Measurements from ENCODE around the gene TMED9.
A peak's percentile ranks its signal among the peaks of the same experiment; 100 is the strongest.

The TMED9 gene

GRCh38 chr5:177588413-177588909 lies 3.5 kb upstream of the TMED9 start:
- DNase-seq: no peak

DNA sequence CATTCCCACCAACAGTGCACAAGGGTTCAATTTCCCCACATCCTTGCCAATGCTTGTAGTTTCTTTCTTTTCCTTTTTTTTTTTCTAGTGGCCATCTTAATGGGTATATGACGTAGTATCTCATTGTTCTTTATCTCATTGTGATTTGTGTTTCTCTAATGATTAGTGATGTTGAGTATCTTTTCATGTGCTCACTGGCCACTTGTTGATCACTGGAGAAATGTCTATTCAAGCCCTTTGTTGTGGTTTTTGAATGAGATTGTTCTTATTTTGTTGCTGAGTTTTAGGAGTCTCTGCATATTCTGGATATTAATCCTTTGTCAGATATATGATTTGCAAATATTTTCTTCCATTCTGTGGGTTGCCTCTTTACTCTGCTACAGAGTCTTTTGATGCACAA lies 1.6 kb upstream of the TMED9 start:
- DNase-seq: no peak

- DNase-seq: no peak
Observed at GRCh38 chr5:177591690-177592009, 353 bp upstream of the TMED9 start.

DNA sequence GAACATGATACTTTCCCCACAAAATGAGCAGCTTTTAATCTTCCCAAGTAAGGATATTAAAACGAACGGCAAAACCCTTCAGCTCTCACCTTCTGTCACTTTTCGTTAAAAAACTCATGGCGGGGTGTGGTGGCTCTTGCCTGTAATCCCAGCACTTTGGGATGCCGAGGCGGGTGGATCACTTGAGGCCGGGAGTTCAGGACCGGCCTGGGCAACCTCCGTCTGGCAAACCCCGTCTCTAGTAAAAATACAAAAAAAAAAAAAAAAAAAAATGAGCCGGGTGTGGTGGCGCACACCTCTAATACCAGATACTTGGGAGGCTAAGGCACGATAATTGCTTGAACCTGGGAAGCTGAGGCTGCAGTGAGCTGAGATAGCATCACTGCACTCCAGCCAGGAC lies 902 bp downstream of the TMED9 start:
- DNase-seq: no peak

- no peak for DNase-seq
Observed at GRCh38 chr5:177593511-177593910, 1.5 kb downstream of the TMED9 start.

- no peak for DNase-seq
Observed at GRCh38 chr5:177594071-177594470, 2.1 kb downstream of the TMED9 start.

GRCh38 chr5:177595026-177595585 lies 3.1 kb downstream of the TMED9 start:
- no peak for DNase-seq

DNA sequence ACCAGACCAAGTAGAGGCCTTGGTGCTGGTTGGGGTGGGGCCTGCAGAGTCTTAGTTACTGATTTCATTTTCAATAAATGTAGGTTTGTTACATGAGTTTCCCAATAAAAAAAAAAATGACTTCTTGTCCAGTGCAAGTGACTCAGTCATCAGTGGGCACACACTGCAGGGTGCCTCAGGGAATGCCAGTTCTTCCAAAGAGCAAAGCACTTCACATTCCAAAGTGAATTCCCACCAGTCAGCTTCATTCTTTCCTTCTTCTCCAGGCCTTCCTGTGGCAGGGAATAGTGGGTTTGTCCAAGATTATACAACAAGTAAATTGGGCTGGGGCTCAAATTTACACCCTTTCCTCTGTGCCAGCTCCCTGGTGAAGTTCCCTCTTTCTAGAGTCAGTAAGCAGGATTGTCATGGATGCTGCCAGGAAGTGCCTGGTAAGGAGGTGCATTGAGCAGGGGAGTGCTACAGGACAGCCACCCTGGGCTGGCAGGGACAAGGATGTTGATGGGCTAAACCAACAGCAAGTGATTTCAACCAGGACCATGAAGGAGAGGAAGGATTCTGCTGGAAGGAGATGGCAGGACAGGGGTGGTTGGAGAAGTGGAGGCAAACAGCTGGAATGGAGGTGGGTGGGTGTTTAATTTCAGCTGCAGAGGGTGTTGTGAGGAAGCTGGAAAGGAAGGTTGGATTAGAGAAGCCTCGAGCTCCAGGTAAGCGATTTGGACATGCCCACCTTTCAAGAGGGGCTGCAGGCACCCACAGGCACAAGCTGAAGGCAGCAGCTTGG lies 4.2 kb downstream of the TMED9 start:
- no peak for DNase-seq

GRCh38 chr5:177596775-177597238 lies 4.8 kb downstream of the TMED9 start:
- no peak for DNase-seq

- DNase-seq: no peak
Observed at GRCh38 chr5:177598477-177598876, 6.5 kb downstream of the TMED9 start.

GRCh38 chr5:177599731-177600507 lies 7.9 kb downstream of the TMED9 start, which contains the start of gene B4GALT7:
B4GALT7 (plus strand) TSS chr5:177600132; CDS start chr5:177600211, 79 bp downstream.
- DNase-seq: peak; percentile 41 to 65

GRCh38 chr5:177600508-177601018 lies 8.6 kb downstream of the TMED9 start:
- DNase-seq: no peak

DNA sequence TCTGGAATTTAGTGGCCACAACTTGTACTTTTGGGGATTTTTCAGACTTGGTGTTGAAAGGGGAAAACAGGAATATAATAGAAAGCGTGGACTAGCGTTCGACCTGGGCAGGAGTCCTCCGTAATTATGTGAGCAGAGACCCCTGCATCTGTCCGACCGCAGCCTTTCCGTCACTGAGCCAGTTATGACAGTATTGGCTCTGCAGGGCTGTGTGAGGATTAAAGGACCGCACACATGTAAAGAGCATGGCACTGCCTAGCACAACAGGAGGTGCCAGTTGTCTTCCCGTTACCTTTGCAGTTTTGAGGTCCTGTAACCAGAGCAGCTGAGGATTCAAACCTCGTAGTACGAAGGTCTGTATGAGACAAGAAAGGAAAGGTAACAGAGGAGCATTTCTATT lies 9.1 kb downstream of the TMED9 start:
- DNase-seq: no peak

DNA sequence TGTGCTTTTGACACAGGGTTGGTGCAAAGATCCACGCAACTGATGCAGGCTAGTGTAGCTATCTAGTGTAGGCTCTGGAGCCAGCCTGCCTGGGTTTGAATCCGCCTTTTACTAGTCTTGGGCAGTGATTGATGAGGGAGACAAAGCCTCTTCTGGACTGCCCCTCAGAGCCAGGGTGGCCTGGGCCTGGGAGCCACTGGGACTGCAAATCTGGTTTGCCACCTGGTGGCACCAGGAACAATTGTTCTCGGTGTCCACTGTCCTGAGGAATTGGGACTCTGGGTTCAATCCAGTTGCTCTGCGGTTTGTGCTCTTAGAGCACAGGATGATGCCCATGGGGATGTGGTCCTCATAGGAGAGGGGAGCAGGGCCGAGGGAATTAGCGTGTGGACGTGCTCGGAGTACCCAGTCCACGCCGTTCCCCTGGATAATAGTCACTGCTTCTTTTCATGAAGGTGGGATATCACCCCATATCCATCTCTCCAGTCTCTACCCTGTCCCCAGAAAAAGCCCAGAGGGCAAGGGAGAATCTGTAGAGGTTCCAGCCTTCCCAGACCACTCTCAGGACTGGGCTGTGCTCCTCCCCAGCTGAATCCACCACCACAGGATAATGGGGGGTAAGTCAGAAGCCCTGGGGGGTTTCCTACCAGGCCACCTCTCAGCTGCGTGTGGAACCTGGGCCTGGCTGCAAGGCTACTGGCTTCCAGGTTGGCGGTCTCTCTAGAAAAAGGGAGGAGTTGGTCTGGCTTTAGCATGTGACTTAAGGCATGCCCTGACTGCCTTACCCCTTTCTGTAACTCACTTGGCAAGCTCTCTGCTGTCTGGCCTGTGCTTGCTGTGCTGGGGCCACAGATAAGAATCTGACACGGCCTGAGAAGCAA lies 9.8 kb downstream of the TMED9 start:
- no peak for DNase-seq

GRCh38 chr5:177602458-177602830 lies 10.4 kb downstream of the TMED9 start:
- no peak for DNase-seq

DNA sequence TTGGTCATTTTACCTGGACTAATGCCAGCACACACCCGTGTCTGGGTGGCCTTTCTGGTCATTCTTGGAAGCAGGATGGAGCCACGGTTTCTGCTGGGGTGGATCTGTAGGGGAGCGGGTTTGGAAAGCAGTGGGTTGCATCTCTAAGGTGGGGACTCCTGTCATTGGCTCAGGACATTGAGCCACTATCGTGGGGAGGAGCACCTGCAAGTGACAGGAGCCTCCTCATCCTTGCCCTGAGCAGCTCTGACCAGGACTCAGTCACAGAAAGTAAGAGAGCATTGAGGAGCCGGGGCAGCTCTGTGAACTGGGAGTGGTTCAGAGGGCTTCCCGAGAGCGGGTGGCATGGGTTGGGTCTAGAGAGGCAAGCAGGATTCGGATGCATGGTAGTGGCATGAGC lies 11.6 kb downstream of the TMED9 start:
- DNase-seq: no peak

DNA sequence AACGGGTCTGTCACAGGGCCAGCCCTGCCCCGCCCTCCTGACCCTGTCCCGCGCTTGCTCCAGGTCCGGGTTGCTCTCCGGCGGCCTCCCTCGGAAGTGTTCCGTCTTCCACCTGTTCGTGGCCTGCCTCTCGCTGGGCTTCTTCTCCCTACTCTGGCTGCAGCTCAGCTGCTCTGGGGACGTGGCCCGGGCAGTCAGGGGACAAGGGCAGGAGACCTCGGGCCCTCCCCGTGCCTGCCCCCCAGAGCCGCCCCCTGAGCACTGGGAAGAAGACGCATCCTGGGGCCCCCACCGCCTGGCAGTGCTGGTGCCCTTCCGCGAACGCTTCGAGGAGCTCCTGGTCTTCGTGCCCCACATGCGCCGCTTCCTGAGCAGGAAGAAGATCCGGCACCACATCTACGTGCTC lies 12.1 kb downstream of the TMED9 start:
- no peak for DNase-seq

- no peak for DNase-seq
Observed at GRCh38 chr5:177604656-177605055, 12.7 kb downstream of the TMED9 start.

DNA sequence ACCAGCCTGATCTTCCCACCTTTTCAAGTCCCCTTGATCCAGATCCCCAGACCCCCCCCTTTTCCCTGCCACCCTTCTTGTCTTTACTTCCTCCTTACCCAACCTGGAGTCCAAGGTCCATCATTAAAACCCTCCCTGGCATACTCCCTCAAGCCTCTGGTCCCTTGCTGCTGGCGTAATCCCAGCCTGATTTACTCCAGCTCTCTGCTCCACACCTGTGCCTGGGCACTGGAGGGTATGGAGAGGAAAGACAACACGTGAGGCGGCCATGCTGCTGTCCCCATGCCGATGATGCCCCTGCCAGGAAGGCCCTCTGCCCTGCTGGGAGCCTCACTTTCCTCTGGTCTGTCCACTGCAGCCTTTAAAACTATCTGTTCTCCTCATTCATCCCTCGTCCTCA lies 13.1 kb downstream of the TMED9 start:
- no peak for DNase-seq

DNA sequence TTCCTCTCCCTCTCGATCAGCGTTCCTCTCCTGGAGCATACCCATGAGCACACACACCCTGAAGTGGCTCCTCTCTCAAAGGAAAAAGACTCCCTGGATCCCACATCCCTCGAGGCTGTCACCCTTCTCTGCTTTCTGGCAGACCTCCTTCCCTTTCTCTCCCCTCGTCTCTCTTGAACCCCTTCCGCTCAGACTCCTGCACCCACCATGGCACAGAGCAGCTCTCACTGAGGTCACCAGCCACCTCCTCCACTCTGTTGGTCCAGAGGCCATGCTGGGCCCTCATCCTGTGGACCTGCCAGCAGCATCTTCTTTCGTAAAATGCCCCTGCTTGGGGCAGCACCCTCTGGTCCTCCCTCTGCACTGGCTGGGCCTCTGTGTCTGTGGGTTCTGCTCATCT lies 13.7 kb downstream of the TMED9 start:
- no peak for DNase-seq

- DNase-seq: no peak
Observed at GRCh38 chr5:177606071-177607051, 14.4 kb downstream of the TMED9 start.
